ENCODE measurements around the gene NTSR2. TPM values are rescaled to one million over a fixed set of nuclear protein-coding genes. Genes with fewer than 3 reads are reported as not detected.

Gene NTSR2
- total RNA-seq, 1 donor from 2014 or later = not detected

DNA sequence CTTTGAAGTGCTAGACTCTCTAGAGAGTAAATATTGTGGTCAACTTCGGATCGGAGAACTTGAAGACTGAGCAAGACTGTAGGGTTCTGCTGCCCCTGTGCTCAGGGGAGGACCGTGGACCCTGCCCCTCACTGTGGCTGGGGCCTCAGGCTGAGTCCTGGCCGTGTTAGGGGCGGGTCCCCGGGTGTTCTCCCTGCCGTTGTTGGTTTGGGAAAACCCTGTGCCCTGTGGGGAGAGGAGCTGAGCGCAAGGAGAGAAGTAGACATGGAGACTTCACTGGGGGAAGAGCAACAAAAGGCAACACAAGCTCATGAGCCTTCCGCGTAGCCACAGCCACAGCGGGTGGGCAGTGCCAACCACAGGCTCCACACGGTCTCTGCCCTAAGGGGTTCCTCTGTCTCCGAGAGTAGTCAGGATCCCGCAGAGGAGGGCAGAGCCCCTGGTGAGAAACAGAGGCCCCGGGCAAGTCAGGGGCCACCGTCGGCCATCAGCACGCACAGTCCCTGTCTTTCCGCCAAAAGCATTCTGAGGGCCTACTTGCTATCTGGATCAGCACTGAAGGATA is 53.1 kb downstream of the NTSR2 start:
- no peak for DNase-seq (ENCODE audit: extremely low spot score in 2 of 2)
- no peak for TF ChIP-seq POLR2A (IDR thresholded peaks at IDR 0.05)
- TF ChIP-seq, protein P1, sequence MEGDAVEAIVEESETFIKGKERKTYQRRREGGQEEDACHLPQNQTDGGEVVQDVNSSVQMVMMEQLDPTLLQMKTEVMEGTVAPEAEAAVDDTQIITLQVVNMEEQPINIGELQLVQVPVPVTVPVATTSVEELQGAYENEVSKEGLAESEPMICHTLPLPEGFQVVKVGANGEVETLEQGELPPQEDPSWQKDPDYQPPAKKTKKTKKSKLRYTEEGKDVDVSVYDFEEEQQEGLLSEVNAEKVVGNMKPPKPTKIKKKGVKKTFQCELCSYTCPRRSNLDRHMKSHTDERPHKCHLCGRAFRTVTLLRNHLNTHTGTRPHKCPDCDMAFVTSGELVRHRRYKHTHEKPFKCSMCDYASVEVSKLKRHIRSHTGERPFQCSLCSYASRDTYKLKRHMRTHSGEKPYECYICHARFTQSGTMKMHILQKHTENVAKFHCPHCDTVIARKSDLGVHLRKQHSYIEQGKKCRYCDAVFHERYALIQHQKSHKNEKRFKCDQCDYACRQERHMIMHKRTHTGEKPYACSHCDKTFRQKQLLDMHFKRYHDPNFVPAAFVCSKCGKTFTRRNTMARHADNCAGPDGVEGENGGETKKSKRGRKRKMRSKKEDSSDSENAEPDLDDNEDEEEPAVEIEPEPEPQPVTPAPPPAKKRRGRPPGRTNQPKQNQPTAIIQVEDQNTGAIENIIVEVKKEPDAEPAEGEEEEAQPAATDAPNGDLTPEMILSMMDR (IDR thresholded peaks at IDR 0.05) = no peak
- no peak for TF ChIP-seq POLR2AphosphoS5 (IDR thresholded peaks at IDR 0.05; ENCODE audit: insufficient read depth in 1 of 2, low read depth in 1 of 2)
- Histone ChIP-seq H3K36me3 (peaks cover 0 to 47% of the 10 kb centered on the region in 2 donors), H3K27me3 (no peaks in the 10 kb centered on the region), H3K4me1 (no peaks in the 10 kb centered on the region), H3K9me3 (no peaks in the 10 kb centered on the region), H3K27ac (no peak overlapping the region), H3K4me3 (no peak overlapping the region)
- intact Hi-C loops (cut with DNase I) = no loop called here

DNA sequence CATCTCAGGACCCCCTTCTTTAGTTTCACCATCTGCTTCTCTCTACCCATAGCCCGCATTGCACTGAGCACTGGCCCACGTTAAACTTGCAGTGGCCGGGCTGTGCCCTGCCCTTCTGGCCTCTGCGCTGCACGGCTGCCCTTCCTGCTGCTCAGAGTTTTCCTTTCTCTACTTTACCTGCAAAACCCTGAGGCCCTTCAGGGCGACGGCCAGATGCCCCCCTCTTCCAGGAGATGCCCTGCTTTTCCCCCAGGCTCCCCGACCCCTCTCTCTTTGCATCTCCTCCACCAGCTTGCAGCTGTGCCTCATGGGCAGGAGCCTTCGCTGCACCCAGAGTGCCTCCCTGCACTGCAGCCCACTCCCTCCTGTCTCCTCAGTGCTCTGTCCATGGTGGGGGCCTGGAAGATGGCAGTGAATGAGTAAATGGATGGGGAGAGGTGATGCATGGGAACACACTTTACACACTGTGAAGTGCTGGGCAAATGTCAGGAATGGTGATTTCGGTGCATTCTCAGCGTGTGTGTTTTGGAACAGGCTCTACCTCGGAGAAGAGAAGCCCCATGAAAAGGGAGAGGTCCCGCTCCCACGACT is 53.8 kb downstream of the NTSR2 start:
- no peak for DNase-seq (ENCODE audit: extremely low spot score in 2 of 2)
- Histone ChIP-seq H3K27me3 (no peaks in the 10 kb centered on the region), H3K27ac (no peak overlapping the region), H3K36me3 (peaks cover 0 to 47% of the 10 kb centered on the region in 2 donors), H3K4me3 (no peak overlapping the region), H3K9me3 (no peaks in the 10 kb centered on the region), H3K4me1 (no peaks in the 10 kb centered on the region)
- intact Hi-C loops (cut with DNase I) = no loop called here
- TF ChIP-seq, protein P1 (IDR thresholded peaks at IDR 0.05) = no peak
- TF ChIP-seq POLR2AphosphoS5 (IDR thresholded peaks at IDR 0.05; ENCODE audit: insufficient read depth in 1 of 2, low read depth in 1 of 2) (no peak), POLR2A (IDR thresholded peaks at IDR 0.05) (no peak)

DNA sequence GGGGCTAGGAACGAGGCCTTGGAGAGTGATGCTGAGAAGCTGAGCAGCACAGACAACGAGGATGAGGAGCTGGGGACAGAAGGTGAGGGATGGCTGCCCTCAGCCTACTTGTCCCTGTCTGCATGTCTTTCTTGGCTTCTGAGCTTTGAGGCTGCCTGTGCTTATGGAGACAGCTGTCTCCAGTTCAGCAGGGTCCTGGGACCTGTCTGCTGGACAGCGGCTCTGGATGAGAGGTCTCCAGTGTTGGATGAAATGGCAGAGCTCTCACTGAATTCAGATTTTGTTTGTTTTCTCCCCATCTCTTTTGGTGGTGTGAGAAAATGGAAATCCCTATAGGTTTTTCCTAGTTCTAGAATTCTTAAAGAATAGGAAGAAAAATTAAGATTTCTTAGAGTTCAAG is 54.8 kb downstream of the NTSR2 start:
- no peaks in the 10 kb centered on the region for H3K4me1 ChIP-seq

DNA sequence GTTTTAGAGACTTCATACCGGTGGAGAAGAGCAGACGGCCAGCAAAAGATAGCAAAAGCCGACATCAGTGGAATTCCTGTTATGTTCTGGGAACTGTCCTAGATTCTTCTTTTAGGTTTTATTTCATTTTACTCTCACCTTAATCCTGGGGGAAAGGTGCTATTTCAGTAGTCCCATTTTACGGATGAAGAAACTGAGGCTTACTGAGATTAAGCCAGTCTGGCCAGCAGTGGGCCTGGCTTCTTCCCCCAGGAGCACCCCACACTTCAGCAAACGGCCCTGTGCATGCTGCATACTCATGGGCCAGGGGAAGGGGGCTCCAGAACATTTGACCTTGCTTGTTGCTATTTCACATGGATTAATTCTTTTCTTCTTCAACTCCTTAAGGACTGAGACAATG is 56.7 kb downstream of the NTSR2 start:
- H3K4me1 ChIP-seq = no peaks in the 10 kb centered on the region
- intact Hi-C loops (cut with DNase I) = no loop called here
- DNase-seq (ENCODE audit: extremely low spot score in 2 of 2) = no peak
- no peaks in the 10 kb centered on the region for H3K9me3 ChIP-seq
- no peaks in the 10 kb centered on the region for H3K27me3 ChIP-seq
- no peak overlapping the region for H3K27ac ChIP-seq
- TF ChIP-seq, protein P1 (IDR thresholded peaks at IDR 0.05) = no peak
- TF ChIP-seq POLR2A (IDR thresholded peaks at IDR 0.05) = no peak
- H3K36me3 ChIP-seq = peaks cover 0 to 52% of the 10 kb centered on the region in 2 donors
- no peak overlapping the region for H3K4me3 ChIP-seq

More for the DNA sequence above, 54.8 kb downstream of the NTSR2 start:
- H3K27me3 ChIP-seq = no peaks in the 10 kb centered on the region
- TF ChIP-seq POLR2A (IDR thresholded peaks at IDR 0.05) (no peak), POLR2AphosphoS5 (IDR thresholded peaks at IDR 0.05; ENCODE audit: insufficient read depth in 1 of 2, low read depth in 1 of 2) (no peak)
- TF ChIP-seq, protein P1 (IDR thresholded peaks at IDR 0.05) = no peak
- no peak overlapping the region for H3K27ac ChIP-seq
- intact Hi-C loops (cut with DNase I) = no loop called here
- H3K4me3 ChIP-seq = no peak overlapping the region
- no peaks in the 10 kb centered on the region for H3K9me3 ChIP-seq
- DNase-seq (ENCODE audit: extremely low spot score in 2 of 2) = no peak
- peaks cover 0 to 56% of the 10 kb centered on the region in 2 donors for H3K36me3 ChIP-seq

DNA sequence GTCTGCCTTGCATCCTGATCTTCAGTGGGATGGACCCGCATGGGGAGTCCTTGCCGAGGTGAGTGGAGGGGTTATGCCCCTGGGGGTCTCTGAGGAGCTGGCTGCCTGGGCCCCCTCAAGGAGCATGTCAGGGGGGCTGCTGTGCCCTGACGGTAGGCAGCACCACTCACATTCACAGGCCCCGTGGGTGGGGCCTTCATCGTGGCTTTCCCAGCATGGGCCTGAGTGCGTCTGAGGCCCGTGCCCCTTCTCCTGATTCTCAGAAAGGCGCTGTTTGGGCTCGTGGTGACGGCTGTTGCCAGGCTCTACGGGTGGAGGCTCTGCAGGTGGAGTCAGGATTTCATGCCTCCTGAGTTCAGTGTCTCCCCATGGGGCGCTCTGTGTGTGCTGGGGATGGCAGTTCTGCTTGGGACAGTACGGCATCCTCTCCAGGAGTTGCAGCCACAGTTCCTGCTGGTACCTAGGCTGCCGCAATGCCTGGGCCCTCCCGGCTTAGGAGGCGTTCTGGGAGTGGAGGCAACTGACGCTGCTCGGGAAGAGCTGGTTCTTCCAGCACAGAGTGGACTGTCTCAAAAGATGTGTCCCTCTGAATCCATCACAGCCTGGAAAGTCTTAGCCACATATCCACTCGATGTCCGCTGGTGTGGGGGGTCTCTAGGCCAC is 57.3 kb downstream of the NTSR2 start:
- TF ChIP-seq POLR2AphosphoS5 (IDR thresholded peaks at IDR 0.05; ENCODE audit: insufficient read depth in 1 of 2, low read depth in 1 of 2) = no peak
- TF ChIP-seq, protein P1 (IDR thresholded peaks at IDR 0.05) = no peak
- no peak for TF ChIP-seq POLR2A (IDR thresholded peaks at IDR 0.05)
- no peak overlapping the region for H3K27ac ChIP-seq

More for the DNA sequence above, 57.3 kb downstream of the NTSR2 start:
- intact Hi-C loops (cut with DNase I) = no loop called here
- H3K4me1 ChIP-seq = no peaks in the 10 kb centered on the region
- no peak for DNase-seq (ENCODE audit: extremely low spot score in 2 of 2)
- H3K27me3 ChIP-seq = no peaks in the 10 kb centered on the region
- no peaks in the 10 kb centered on the region for H3K9me3 ChIP-seq
- no peak overlapping the region for H3K4me3 ChIP-seq
- peaks cover 0 to 46% of the 10 kb centered on the region in 2 donors for H3K36me3 ChIP-seq
